ENCODE results near the gene AKT1.

AKT1 gene

DNA sequence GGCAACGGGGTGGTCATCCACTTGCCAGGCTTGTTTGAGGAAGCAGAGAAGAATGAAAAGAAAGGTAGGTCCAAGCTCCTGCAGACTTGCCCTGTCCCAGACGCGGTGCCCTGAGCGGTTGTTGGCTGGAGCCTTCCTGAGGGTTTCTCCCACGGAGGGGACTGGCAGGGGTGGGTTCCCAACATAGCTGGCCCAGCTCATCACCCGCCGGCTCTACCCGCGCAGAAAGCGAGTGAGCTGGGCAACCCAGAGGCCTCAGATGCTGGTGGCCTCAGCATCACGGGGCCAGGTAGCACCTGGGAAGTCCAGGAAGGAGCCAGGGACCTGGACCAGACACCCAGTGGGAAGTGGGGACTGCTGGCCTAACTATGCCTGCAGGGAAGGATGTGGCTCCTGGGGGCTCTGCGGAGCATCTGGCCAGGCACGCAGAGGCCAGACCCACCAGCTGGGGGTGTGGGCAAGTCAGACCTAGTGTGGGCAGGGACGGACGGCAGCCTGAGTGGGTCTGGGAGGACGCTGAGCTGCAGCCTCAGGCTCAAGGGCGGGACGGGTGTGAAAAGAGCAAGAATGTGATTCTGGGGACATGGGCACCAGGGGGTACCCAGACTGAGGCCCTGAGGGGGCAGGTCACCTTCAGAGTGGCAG lies 57.1 kb downstream of the AKT1 start:
- ChIA-PET CTCF (interaction anchor here (1.1 kb wide), 1 partner anchor 30 kb away, joined by 4 read pairs; no protein-coding TSS in a partner anchor), POLR2A (no interaction called here)
- no peak overlapping the region for H3K4me3 ChIP-seq (ENCODE audit: low read depth, low read length)
- TF ChIP-seq, protein P1, sequence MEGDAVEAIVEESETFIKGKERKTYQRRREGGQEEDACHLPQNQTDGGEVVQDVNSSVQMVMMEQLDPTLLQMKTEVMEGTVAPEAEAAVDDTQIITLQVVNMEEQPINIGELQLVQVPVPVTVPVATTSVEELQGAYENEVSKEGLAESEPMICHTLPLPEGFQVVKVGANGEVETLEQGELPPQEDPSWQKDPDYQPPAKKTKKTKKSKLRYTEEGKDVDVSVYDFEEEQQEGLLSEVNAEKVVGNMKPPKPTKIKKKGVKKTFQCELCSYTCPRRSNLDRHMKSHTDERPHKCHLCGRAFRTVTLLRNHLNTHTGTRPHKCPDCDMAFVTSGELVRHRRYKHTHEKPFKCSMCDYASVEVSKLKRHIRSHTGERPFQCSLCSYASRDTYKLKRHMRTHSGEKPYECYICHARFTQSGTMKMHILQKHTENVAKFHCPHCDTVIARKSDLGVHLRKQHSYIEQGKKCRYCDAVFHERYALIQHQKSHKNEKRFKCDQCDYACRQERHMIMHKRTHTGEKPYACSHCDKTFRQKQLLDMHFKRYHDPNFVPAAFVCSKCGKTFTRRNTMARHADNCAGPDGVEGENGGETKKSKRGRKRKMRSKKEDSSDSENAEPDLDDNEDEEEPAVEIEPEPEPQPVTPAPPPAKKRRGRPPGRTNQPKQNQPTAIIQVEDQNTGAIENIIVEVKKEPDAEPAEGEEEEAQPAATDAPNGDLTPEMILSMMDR (IDR thresholded peaks at IDR 0.05; ENCODE audit: insufficient read depth, low read length, missing control alignments): no peak
- no peak for DNase-seq (ENCODE audit: low read depth, low spot score)

GRCh38 chr14:104735830-104736642 lies 59.5 kb downstream of the AKT1 start:
- POLR2A ChIA-PET: no interaction called here
- CTCF ChIA-PET: interaction anchor here (0.7 to 1.8 kb wide), 7 partner anchors 10 to 91 kb away, joined by 3 to 7 read pairs (median 4); no protein-coding TSS in a partner anchor
- H3K4me3 ChIP-seq (ENCODE audit: low read depth, low read length): no peak overlapping the region
- TF ChIP-seq, protein P1 (IDR thresholded peaks at IDR 0.05; ENCODE audit: insufficient read depth, low read length, missing control alignments): no peak
- DNase-seq (ENCODE audit: low read depth, low spot score): peak; percentile 28

DNA sequence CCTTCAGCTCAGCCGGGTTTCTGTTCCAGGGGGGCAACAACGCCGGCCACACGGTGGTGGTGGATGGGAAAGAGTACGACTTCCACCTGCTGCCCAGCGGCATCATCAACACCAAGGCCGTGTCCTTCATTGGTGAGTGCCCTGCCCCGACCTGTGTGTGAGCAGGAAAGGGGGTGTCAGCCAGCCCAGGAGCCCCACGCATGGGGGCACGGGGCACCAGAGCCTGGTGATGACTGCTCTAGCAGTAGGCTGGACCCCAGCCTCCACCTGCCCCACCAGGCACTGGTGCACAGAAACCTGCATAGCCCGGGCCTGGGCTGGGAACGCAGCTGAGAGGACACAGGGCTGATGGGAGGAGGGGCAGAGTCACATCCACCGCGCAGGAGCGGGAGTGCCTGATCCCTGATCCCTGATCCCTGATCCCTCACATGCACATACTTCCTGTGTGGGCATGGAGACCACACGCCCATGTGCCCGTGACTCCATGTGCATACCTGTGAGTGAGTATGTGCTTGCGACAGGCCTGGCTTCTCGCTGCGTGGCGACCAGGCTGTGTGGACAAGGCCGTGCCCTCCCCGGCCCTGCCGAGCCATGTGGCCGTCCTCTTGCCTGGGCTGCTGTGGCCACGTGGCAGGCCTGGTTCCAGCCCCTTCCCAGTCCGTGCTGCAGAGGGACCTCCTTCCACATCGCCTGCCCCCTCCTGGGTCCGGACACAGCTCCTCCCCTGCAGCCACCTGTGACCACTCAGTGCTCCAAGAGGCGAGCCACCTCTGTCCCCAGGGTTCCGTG lies 60.4 kb downstream of the AKT1 start:
- POLR2A ChIA-PET: no interaction called here
- no peak overlapping the region for H3K4me3 ChIP-seq (ENCODE audit: low read depth, low read length)
- CTCF ChIA-PET: interaction anchor here (0.8 to 1.7 kb wide), 2 partner anchors 13 to 33 kb away, joined by 3 to 6 read pairs; no protein-coding TSS in a partner anchor
- DNase-seq (ENCODE audit: low read depth, low spot score): no peak
- TF ChIP-seq, protein P1 (IDR thresholded peaks at IDR 0.05; ENCODE audit: insufficient read depth, low read length, missing control alignments): no peak

- no peak overlapping the region for H3K4me3 ChIP-seq (ENCODE audit: low read depth, low read length)
- TF ChIP-seq, protein P1 (IDR thresholded peaks at IDR 0.05; ENCODE audit: insufficient read depth, low read length, missing control alignments): no peak
- POLR2A ChIA-PET: no interaction called here
- no peak for DNase-seq (ENCODE audit: low read depth, low spot score)
- CTCF ChIA-PET: interaction anchor here (0.8 kb wide), 1 partner anchor 34 kb away, joined by 3 read pairs; no protein-coding TSS in a partner anchor
Observed at GRCh38 chr14:104734601-104734990, 61.0 kb downstream of the AKT1 start.

DNA sequence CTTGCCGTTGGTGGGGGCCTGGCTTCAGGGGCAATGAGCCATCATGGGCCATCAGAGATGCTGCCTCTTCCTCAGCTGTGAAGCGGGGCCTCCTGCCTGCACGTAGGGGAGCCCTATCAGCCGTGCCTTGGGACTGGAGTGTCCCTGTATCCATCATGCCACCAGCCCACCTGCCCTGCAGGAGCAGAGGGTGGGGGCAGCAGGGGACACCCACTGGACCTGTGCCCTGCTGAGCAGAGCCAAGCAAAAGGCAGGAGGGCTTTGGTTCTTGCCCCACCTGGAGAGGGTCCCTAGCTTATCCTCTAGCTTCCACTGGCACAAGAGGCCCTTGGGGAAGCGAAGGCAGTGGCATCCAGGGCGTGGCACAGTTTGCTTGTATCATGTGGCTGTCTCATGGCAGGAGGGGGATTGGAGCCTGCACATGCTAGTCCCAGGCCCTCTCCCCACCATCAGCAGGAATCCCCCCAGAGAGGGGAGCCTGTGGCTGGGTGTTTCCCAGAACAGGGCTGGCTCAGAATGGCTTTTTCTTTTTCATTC lies 61.4 kb downstream of the AKT1 start:
- no peak for DNase-seq (ENCODE audit: low read depth, low spot score)
- TF ChIP-seq, protein P1 (IDR thresholded peaks at IDR 0.05; ENCODE audit: insufficient read depth, low read length, missing control alignments): no peak
- CTCF ChIA-PET: interaction anchor here (0.8 to 1.3 kb wide), 4 partner anchors 18 to 34 kb away, joined by 3 to 4 read pairs (median 3); partner anchors contain the start of gene SIVA1
- POLR2A ChIA-PET: no interaction called here
- H3K4me3 ChIP-seq (ENCODE audit: low read depth, low read length): no peak overlapping the region

All from AG04449 (cell line).